SK-N-MC (cell line): ENCODE measurements around the gene POR.
A peak's percentile ranks its signal among the peaks of the same experiment; 100 is the strongest.

ENCODE experiments used
- DNase-seq: peaks from one replicate; pipeline ENCODE4 v3.0.0-alpha.2; 2011; ENCODE audit warnings: low read depth, low spot score
- H3K27ac ChIP-seq: fragments of 200-600 bp; sonication (generic); 2 replicates; pipeline ENCODE4 v1.5.1; 2016; ENCODE audit warnings: mixed run types
- H3K36me3 ChIP-seq: fragments of 200-600 bp; sonication (generic); 2 replicates; pipeline ENCODE4 v1.6.1; 2017; ENCODE audit warnings: antibody characterized with exemption, low read length, mixed read lengths; ENCODE audit not compliant: insufficient read depth
- H3K4me3 ChIP-seq: fragments of 200-600 bp; sonication (generic); 2 replicates; pipeline ENCODE4 v1.5.1; 2016
- H3K9ac ChIP-seq: fragments of 200-600 bp; sonication (generic); 2 replicates; pipeline ENCODE4 v1.8.0; 2017; ENCODE audit warnings: mixed run types, mixed read lengths; ENCODE audit not compliant: insufficient read length
- H3K9me3 ChIP-seq: fragments of 200-600 bp; sonication (generic); 2 replicates; pipeline ENCODE4 v1.6.1; 2017; ENCODE audit warnings: low read depth, mild to moderate bottlenecking, antibody characterized with exemption, low read length, moderate library complexity, mixed read lengths
- EZH2 ChIP-seq: fragments of 200-600 bp; sonication (generic); IDR thresholded peaks from one replicate; pipeline ENCODE4 v1.6.1; 2017; ENCODE audit warnings: antibody characterized with exemption
- FOXP2 ChIP-seq: optimal IDR thresholded peaks from 2 replicates; pipeline ENCODE3; 2011; ENCODE audit warnings: mild to moderate bottlenecking, moderate library complexity; ENCODE audit not compliant: insufficient read depth; ENCODE audit errors: extremely low read length, control extremely low read depth
- POLR2AphosphoS5 ChIP-seq: IDR thresholded peaks from 2 replicates; pipeline ENCODE4 v1.6.1; 2012; ENCODE audit warnings: mild to moderate bottlenecking, low read depth, low read length, borderline replicate concordance

The POR gene

GRCh38 chr7:75913437-75913836, 1.5 kb upstream of the POR start:
- Histone ChIP-seq H3K36me3 (no peaks in the 10 kb centered on the region), H3K27ac (no peak overlapping the region), H3K4me3 (no peak overlapping the region), H3K9me3 (no peaks in the 10 kb centered on the region), H3K9ac (no peak overlapping the region)
- TF ChIP-seq EZH2 (no peak), POLR2AphosphoS5 (no peak)
- no peak for DNase-seq

- no peak overlapping the region for H3K27ac ChIP-seq
- DNase-seq = no peak
These were observed 743 bp upstream of the POR start for GRCh38 chr7:75914169-75914654.

GRCh38 chr7:75915416-75916156, 631 bp downstream of the POR start:
- DNase-seq = no peak
- no peak for TF ChIP-seq POLR2AphosphoS5
- no peak for TF ChIP-seq EZH2
- TF ChIP-seq FOXP2 = no peak

More at GRCh38 chr7:75914169-75914654, 743 bp upstream of the POR start:
- Histone ChIP-seq H3K9ac (peak overlapping the region; percentile 80), H3K9me3 (no peaks in the 10 kb centered on the region), H3K36me3 (no peaks in the 10 kb centered on the region), H3K4me3 (peak overlapping the region; percentile 96)
- TF ChIP-seq EZH2 (no peak), FOXP2 (no peak), POLR2AphosphoS5 (no peak)

GRCh38 chr7:75916259-75916658, 1.3 kb downstream of the POR start:
- no peak for TF ChIP-seq POLR2AphosphoS5
- TF ChIP-seq FOXP2 = no peak
- no peak for TF ChIP-seq EZH2
- Histone ChIP-seq H3K9me3 (no peaks in the 10 kb centered on the region), H3K27ac (no peak overlapping the region), H3K4me3 (peak overlapping the region; percentile 96), H3K36me3 (no peaks in the 10 kb centered on the region), H3K9ac (peak overlapping the region; percentile 84)
- no peak for DNase-seq

More at GRCh38 chr7:75915416-75916156, 631 bp downstream of the POR start:
- Histone ChIP-seq H3K4me3 (peak overlapping the region; percentile 96), H3K9me3 (no peaks in the 10 kb centered on the region), H3K9ac (peak overlapping the region; percentile 84), H3K27ac (no peak overlapping the region), H3K36me3 (no peaks in the 10 kb centered on the region)

GRCh38 chr7:75916685-75917634, 2.0 kb downstream of the POR start:
- Histone ChIP-seq H3K36me3 (no peaks in the 10 kb centered on the region), H3K4me3 (peak overlapping the region; percentile 96), H3K9ac (no peak overlapping the region), H3K9me3 (no peaks in the 10 kb centered on the region), H3K27ac (no peak overlapping the region)
- no peak for DNase-seq
- no peak for TF ChIP-seq EZH2

GRCh38 chr7:75920431-75921161, 5.6 kb downstream of the POR start:
- no peak overlapping the region for H3K4me3 ChIP-seq
- H3K9me3 ChIP-seq = no peaks in the 10 kb centered on the region
- TF ChIP-seq FOXP2 = no peak
- no peak for TF ChIP-seq EZH2
- TF ChIP-seq POLR2AphosphoS5 = no peak
- H3K9ac ChIP-seq = no peak overlapping the region
- no peak overlapping the region for H3K27ac ChIP-seq
- no peak for DNase-seq
- H3K36me3 ChIP-seq = no peaks in the 10 kb centered on the region

- no peaks in the 10 kb centered on the region for H3K36me3 ChIP-seq
- no peak overlapping the region for H3K9ac ChIP-seq
- H3K9me3 ChIP-seq = no peaks in the 10 kb centered on the region
- no peak overlapping the region for H3K27ac ChIP-seq
- no peak overlapping the region for H3K4me3 ChIP-seq
- no peak for TF ChIP-seq FOXP2
- TF ChIP-seq POLR2AphosphoS5 = no peak
- TF ChIP-seq EZH2 = no peak
- DNase-seq = no peak
These were observed 6.5 kb downstream of the POR start for GRCh38 chr7:75921479-75921878.
